Measurements from ENCODE around the gene RNF145.

- TF ChIP-seq BHLHE40 (IDR thresholded peaks at IDR 0.05; ENCODE audit: borderline replicate concordance) (no peak), SP1 (IDR thresholded peaks at IDR 0.05) (no peak), FOXM1 (IDR thresholded peaks at IDR 0.05; ENCODE audit: borderline replicate concordance) (no peak), HDGF (IDR thresholded peaks at IDR 0.05; ENCODE audit: borderline replicate concordance) (no peak), ELF4 (IDR thresholded peaks at IDR 0.05) (no peak), FOXA1 (IDR thresholded peaks at IDR 0.05) (no peak), NFRKB (IDR thresholded peaks at IDR 0.05) (no peak), L3MBTL2 (conservative IDR thresholded peaks at IDR 0.05) (no peak), ZNF384 (IDR thresholded peaks at IDR 0.05) (no peak), FOXK2 (IDR thresholded peaks at IDR 0.05) (no peak), LEF1 (IDR thresholded peaks at IDR 0.05; ENCODE audit: borderline replicate concordance) (no peak), SUZ12 (IDR thresholded peaks at IDR 0.05) (no peak)
Measured at GRCh38 chr5:159181651-159182050, 27.7 kb downstream of the RNF145 start.

All from HEK293T (cell line).